HepG2 (cell line): ENCODE data around the gene MICAL3. TPM values are rescaled to one million over a fixed set of nuclear protein-coding genes. Genes with fewer than 3 reads are reported as not detected.

ENCODE experiments used
- ATAC-seq: fragments of 200-7000 bp; cut with Tn5 transposase; 3 replicates; pipeline ENCODE4 v1.9.1; 2020; ENCODE audit warnings: mild to moderate bottlenecking, moderate library complexity
- BruUV-seq: library from RNA; stranded (reverse); fragments of 400-500 nt; replicated peaks from 2 replicates; lab custom pipeline; 2021; lab: Mats Ljungman, UMichigan
- CTCF ChIA-PET: fragments of 300-600 bp; formaldehyde crosslinking; extraction: SDS; loops from one replicate; lab custom pipeline; 2021; ENCODE audit warnings: low total read pairs, inconsistent platforms, low intra/inter-chr PET ratio; lab: Yijun Ruan, JAX
- POLR2A ChIA-PET: fragments of 350-600 bp; sonication (Branson Sonifier 250); formaldehyde crosslinking; loops from one replicate; lab custom pipeline; 2020; ENCODE audit warnings: antibody characterized with exemption, inconsistent platforms; lab: Yijun Ruan, JAX
- DNase-seq: peaks from one replicate; pipeline ENCODE4 v3.0.0-alpha.2; 2015; ENCODE audit warnings: low spot score
- FAIRE-seq: peaks from 3 replicates; lab custom pipeline; 2011; peaks lifted over from hg19 to GRCh38; lab: Jason Lieb, UNC
- H2AFZ ChIP-seq: one replicate; pipeline ENCODE4 v1.6.1; 2011; ENCODE audit warnings: low read length, inconsistent platforms
- H3K27ac ChIP-seq: fragments of 300-600 bp; 3 replicates; pipeline ENCODE4 v1.8.0; 2011; ENCODE audit warnings: mixed run types, mild to moderate bottlenecking, mixed read lengths, low read length, inconsistent platforms; ENCODE audit not compliant: insufficient read depth; ENCODE audit errors: extremely low read length
- H3K27me3 ChIP-seq, 2 experiments: fragments of 200-600 bp in 1 of 2; 2 replicates in 1 of 2; 3 replicates in 1 of 2; pipeline versions ENCODE4 v1.6.0 to v1.8.0; 2011; ENCODE audit warnings: low read length in 2 of 2, mild to moderate bottlenecking in 2 of 2, moderate library complexity in 2 of 2, inconsistent platforms in 1 of 2; ENCODE audit not compliant: insufficient read depth in 2 of 2, control insufficient read depth in 1 of 2
- H3K36me3 ChIP-seq, 2 experiments: fragments of 200-600 bp in 1 of 2; replicated peaks in 1 of 2; 2 replicates in 1 of 2; 3 replicates in 1 of 2; pipeline versions ENCODE4 v1.5.1 to v1.8.0; 2011; ENCODE audit warnings: low read length in 2 of 2, inconsistent platforms in 1 of 2; ENCODE audit not compliant: insufficient read depth in 2 of 2, control insufficient read depth in 1 of 2
- H3K4me1 ChIP-seq: 2 replicates; pipeline ENCODE4 v1.5.1; 2012; ENCODE audit warnings: low read length, inconsistent platforms; ENCODE audit not compliant: insufficient read depth
- H3K4me2 ChIP-seq: 2 replicates; pipeline ENCODE4 v1.6.0; 2011; ENCODE audit warnings: low read depth, low read length, inconsistent platforms
- H3K4me3 ChIP-seq, 3 experiments: fragments of 200-600 bp in 1 of 3; sonication (generic), shearing (Covaris generic) in 1 of 3; replicated peaks in 1 of 3; 2 replicates each; pipeline ENCODE4 v1.5.1; 2011 to 2016; ENCODE audit warnings: low read length in 3 of 3, inconsistent platforms in 2 of 3, low read depth in 2 of 3, mild to moderate bottlenecking in 2 of 3, control low read depth in 1 of 3, mixed read lengths in 1 of 3; ENCODE audit not compliant: insufficient read depth in 1 of 3
- H3K79me2 ChIP-seq: one replicate; pipeline ENCODE4 v1.6.1; 2011; ENCODE audit warnings: low read length, inconsistent platforms; ENCODE audit not compliant: insufficient read depth
- H3K9ac ChIP-seq: 2 replicates; pipeline ENCODE4 v1.6.0; 2011; ENCODE audit warnings: mild to moderate bottlenecking, low read depth, low read length, inconsistent platforms; ENCODE audit not compliant: insufficient read depth
- H3K9me3 ChIP-seq: 2 replicates; pipeline ENCODE4 v1.5.1; 2012; ENCODE audit warnings: mild to moderate bottlenecking, low read length
- H4K20me1 ChIP-seq: 2 replicates; pipeline ENCODE4 v1.6.0; 2011; ENCODE audit warnings: inconsistent platforms, mild to moderate bottlenecking, low read length, moderate library complexity; ENCODE audit not compliant: insufficient read depth
- AFF4 ChIP-seq: sonication (generic); formaldehyde crosslinking; IDR thresholded peaks from 2 replicates; pipeline ENCODE4 v1.4.0; 2020; ENCODE audit warnings: missing genetic modification reagents
- FOXJ3 ChIP-seq: sonication (generic); formaldehyde crosslinking; IDR thresholded peaks from 2 replicates; pipeline ENCODE4 v1.4.0; 2020; ENCODE audit warnings: missing genetic modification reagents, mild to moderate bottlenecking, borderline replicate concordance
- SPEN ChIP-seq: sonication (generic); formaldehyde crosslinking; IDR thresholded peaks from 2 replicates; pipeline ENCODE4 v1.5.1; 2020; ENCODE audit warnings: low read depth, mild to moderate bottlenecking, missing genetic modification reagents
- ZNF160 ChIP-seq: sonication (generic); formaldehyde crosslinking; IDR thresholded peaks from 2 replicates; pipeline ENCODE4 v1.8.0; 2022; ENCODE audit warnings: mild to moderate bottlenecking, inconsistent platforms, missing genetic modification reagents
- ZNF713 ChIP-seq: sonication (generic); formaldehyde crosslinking; IDR thresholded peaks from 2 replicates; pipeline ENCODE4 v1.4.0; 2020; ENCODE audit warnings: mild to moderate bottlenecking, missing genetic modification reagents
- WGBS: methylation state at CpG from one replicate; pipeline ENCODE4 v1.1.6; 2017; ENCODE audit warnings: low lambda C conversion rate; 5-methylcytosine and 5-hydroxymethylcytosine counted together
- in situ Hi-C: cut with HindIII; loops from 2 replicates; pipeline ENCODE4 v1.10.0; 2017; ENCODE audit warnings: low pct_unique_long_range_greater_than_20kb; ENCODE audit not compliant: extremely low pct_ligation_motif_present
- intact Hi-C: fragments of 100-400 bp; cut with micrococcal nuclease; formaldehyde crosslinking; loops from one replicate; pipeline ENCODE4 v1.10.0; 2022; ENCODE audit not compliant: unreplicated experiment
- polyA plus RNA-seq, 8 experiments: library from polyadenylated mRNA; depleted of rRNA in 3 of 8; stranded (reverse) in 7 of 8; unstranded in 1 of 8; fragments of >200 nt; fragmentation: Illumina TruSeq in 4 of 8; extraction: Trizol in 4 of 8; gene quantifications; 2 replicates each; pipeline versions ENCODE4 v1.2.1 to v1.2.3, GENCODE V29; 2011 to 2016; ENCODE audit warnings: low read depth in 4 of 8, missing spikeins in 1 of 8, mixed read lengths in 1 of 8; ENCODE audit not compliant: insufficient read depth in 1 of 8
- total RNA-seq, 5 experiments: library from RNA; depleted of rRNA; stranded (reverse); fragments of >200 nt; fragmentation: Illumina TruSeq; extraction: Trizol; gene quantifications; 2 replicates each; pipeline ENCODE4 v1.2.3, GENCODE V29; 2016; ENCODE audit warnings: low read depth in 1 of 5

The MICAL3 gene
- total and polyA plus RNA-seq, 2 of the 13 experiments (the other 11 are each of a cell fraction or from before 2014, with no cell fraction given): 5.3 to 12.5 TPM

DNA sequence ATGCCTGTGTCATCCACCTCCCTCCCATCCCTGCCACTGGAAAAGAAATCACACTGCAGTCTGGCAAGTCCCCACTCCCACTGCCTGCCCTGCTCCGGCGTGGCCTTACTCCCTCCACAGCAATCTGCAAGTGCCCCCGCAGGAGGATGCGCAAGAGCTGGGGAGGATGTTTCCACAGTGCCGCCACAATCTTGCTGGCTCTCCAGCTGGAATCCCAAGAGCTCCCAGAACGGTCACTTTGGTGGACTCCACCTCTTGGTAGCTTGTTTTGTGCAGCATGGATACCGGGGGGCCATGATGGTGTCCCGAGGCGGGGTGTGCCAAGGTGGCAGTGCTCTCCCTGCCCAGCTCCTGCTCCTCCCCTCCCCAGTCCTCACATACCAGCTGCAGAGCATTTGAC, 76.3 kb downstream of the MICAL3 start:
- H3K4me2 ChIP-seq: no peak overlapping the region
- no peak overlapping the region for H3K9ac ChIP-seq
- no TSS peak for BruUV-seq
- FAIRE-seq: no peak
- no peaks in the 10 kb centered on the region for H3K27me3 ChIP-seq
- TF ChIP-seq ZNF713 (CRISPR knock-in tag): no peak
- TF ChIP-seq AFF4 (CRISPR knock-in tag): no peak
- no peak for TF ChIP-seq SPEN (CRISPR knock-in tag)
- no peak for TF ChIP-seq ZNF160
- TF ChIP-seq FOXJ3 (CRISPR knock-in tag): no peak
- ChIA-PET POLR2A (no interaction called here), CTCF (no interaction called here)
- H3K4me3 ChIP-seq: no peak overlapping the region
- H3K9me3 ChIP-seq: no peaks in the 10 kb centered on the region
- no peaks in the 10 kb centered on the region for H4K20me1 ChIP-seq
- H3K27ac ChIP-seq: no peak overlapping the region
- in situ Hi-C loops: no loop called here
- no peak for DNase-seq
- WGBS: 100% methylated on average over 3 of the region's 9 CpGs
- peaks cover 52% of the 10 kb centered on the region for H3K4me1 ChIP-seq
- H3K79me2 ChIP-seq: peaks cover 63% of the 10 kb centered on the region
- H2AFZ ChIP-seq: no peak overlapping the region
- intact Hi-C loops: no loop called here
- no peaks in the 10 kb centered on the region; a peak in 1 of 5 replicates for H3K36me3 ChIP-seq
- no peak for ATAC-seq
